ENCODE results near the gene KLHL29. TPM values are rescaled to one million over a fixed set of nuclear protein-coding genes. Genes with fewer than 3 reads are reported as not detected.

KLHL29 gene
- total RNA-seq, 5 donors from 2014 or later (not counting 1 experiment from before 2014, with no cell fraction given) = 1.8 to 6.6 (median 2.5) TPM

DNA sequence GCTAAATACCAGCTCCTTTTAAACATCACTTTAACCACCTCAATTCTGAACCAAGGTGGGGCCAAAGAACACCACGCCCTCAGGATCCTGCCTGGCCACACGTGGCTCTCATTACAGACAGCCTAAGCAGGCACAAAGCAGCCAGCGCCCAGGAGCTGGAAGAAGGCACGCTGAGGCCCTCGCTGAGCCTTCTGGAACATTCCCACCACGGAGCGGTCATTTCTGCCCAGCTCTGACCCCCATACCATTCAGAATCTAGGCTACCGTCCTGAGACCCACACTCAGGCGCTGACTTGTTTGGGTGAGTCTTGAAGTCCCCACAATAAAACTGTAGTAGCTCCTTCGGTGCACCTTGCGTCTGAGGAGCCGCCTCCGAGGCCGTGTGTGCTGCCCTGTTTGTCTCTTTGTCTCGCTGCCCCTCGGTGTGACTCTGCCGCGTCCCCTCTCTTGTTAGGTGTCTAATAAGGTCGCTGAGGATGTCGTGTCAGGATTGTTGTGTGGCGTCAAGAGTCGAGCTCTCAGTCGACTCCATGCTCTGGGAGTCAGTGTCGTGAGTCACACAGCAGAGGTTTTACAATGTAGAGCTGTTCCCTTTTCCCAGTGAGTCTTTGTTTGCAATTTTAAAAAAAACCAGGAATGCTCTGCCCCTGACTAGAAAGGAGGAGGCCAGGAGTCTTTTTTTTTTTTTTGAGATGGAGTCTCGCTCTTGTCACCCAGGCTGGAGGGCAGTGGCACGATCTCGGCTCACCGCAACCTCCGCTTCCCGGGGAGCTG is 242.4 kb downstream of the KLHL29 start:
- no peak overlapping the region for H3K4me3 ChIP-seq (ENCODE audit: control insufficient read depth in 1 of 2, extremely low read depth in 1 of 2, low read length in 1 of 2)
- Mint-ChIP-seq H3K9me3 (peaks cover 6 to 17% (median 12%) of the 10 kb centered on the region in 3 donors), H3K4me1 (peaks cover 0 to 14% (median 0%) of the 10 kb centered on the region in 3 donors), H3K4me3 (no peak overlapping the region), H3K27me3 (no peaks in the 10 kb centered on the region), H3K27ac (no peak overlapping the region), H3K36me3 (peaks cover 9% of the 10 kb centered on the region)
- ChIA-PET CTCF (no interaction called here), POLR2A (no interaction called here)
- ATAC-seq (replicated peaks in 1 of 4) (no peak), DNase-seq (no peak)
- H3K27ac ChIP-seq (ENCODE audit: low read length) = no peak overlapping the region
- no peaks in the 10 kb centered on the region for H3K4me1 ChIP-seq (ENCODE audit: control insufficient read depth in 1 of 2, extremely low read depth in 1 of 2, insufficient read depth in 2 of 2, low read length in 2 of 2)
- peaks cover 2 to 3% of the 10 kb centered on the region in 2 experiments for H3K27me3 ChIP-seq (replicated peaks in 1 of 2; ENCODE audit: control insufficient read depth in 2 of 2, extremely low read depth in 1 of 2, insufficient read depth in 2 of 2, low read length in 1 of 2)
- H3K36me3 ChIP-seq (ENCODE audit: control insufficient read depth in 2 of 2, extremely low read depth in 1 of 2, insufficient read depth in 1 of 2, low read length in 1 of 2) = no peaks in the 10 kb centered on the region
- no peaks in the 10 kb centered on the region for H3K9me3 ChIP-seq
- 74% methylated on average over 17 of the region's 30 CpGs for WGBS (ENCODE audit: insufficient coverage)

DNA sequence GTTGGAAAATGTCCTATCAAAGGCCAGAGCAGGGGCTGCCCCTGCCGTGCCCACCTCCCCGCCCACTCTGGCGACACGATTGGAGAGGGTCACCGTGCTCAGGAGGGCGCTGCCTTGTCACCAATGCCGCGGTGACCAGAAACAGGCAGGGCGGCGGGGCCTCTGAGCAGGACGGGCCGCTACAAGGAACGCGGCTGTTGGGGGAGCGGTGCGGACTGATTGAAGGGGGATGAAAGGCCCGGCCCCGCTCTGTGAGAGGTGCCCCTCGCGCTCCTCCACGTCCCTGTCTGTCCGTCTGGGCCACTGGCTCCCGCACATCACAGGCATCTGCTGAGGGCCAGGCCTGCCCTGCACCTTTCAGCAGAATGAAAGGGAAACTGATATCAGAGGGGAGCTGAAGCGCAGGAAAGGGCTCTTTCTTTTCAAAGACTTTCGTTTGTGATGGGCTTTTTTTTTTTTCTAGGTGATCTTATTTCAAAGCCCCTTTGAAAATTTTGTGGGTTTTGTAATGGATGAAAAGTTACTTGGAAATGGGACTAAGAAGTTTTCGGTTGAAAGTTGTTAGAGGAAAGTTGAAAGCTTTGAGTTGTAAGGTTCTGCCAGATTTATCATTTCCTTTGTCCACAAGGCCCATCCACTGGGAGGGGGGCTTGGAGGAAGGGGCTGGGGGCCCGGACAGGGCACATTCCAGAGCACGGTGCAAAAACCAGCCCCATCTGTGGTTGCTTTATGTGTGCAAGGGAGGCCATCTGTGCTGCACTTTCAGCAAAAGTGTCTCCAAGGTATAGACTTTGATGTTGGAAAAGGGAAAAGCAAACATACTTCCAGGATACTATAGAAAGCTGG is 244.2 kb downstream of the KLHL29 start:
- no peak for DNase-seq
- Mint-ChIP-seq H3K36me3 (no peaks in the 10 kb centered on the region), H3K27me3 (no peaks in the 10 kb centered on the region), H3K27ac (no peak overlapping the region), H3K9me3 (peaks cover 0 to 7% (median 7%) of the 10 kb centered on the region in 3 donors), H3K4me1 (peaks cover 0 to 14% (median 0%) of the 10 kb centered on the region in 3 donors), H3K4me3 (no peak overlapping the region)
- Histone ChIP-seq H3K4me1 (ENCODE audit: control insufficient read depth in 1 of 2, extremely low read depth in 1 of 2, insufficient read depth in 2 of 2, low read length in 2 of 2) (no peaks in the 10 kb centered on the region), H3K4me3 (ENCODE audit: control insufficient read depth in 1 of 2, extremely low read depth in 1 of 2, low read length in 1 of 2) (no peak overlapping the region), H3K9me3 (no peaks in the 10 kb centered on the region), H3K27me3 (replicated peaks in 1 of 2; ENCODE audit: control insufficient read depth in 2 of 2, extremely low read depth in 1 of 2, insufficient read depth in 2 of 2, low read length in 1 of 2) (peaks cover 2% of the 10 kb centered on the region in 2 experiments), H3K27ac (ENCODE audit: low read length) (no peak overlapping the region), H3K36me3 (ENCODE audit: control insufficient read depth in 2 of 2, extremely low read depth in 1 of 2, insufficient read depth in 1 of 2, low read length in 1 of 2) (no peaks in the 10 kb centered on the region)
- ATAC-seq (replicated peaks in 1 of 4) = no peak
- 81% methylated on average over 21 of the region's 28 CpGs for WGBS (ENCODE audit: insufficient coverage)
- ChIA-PET POLR2A (no interaction called here), CTCF (no interaction called here)

DNA sequence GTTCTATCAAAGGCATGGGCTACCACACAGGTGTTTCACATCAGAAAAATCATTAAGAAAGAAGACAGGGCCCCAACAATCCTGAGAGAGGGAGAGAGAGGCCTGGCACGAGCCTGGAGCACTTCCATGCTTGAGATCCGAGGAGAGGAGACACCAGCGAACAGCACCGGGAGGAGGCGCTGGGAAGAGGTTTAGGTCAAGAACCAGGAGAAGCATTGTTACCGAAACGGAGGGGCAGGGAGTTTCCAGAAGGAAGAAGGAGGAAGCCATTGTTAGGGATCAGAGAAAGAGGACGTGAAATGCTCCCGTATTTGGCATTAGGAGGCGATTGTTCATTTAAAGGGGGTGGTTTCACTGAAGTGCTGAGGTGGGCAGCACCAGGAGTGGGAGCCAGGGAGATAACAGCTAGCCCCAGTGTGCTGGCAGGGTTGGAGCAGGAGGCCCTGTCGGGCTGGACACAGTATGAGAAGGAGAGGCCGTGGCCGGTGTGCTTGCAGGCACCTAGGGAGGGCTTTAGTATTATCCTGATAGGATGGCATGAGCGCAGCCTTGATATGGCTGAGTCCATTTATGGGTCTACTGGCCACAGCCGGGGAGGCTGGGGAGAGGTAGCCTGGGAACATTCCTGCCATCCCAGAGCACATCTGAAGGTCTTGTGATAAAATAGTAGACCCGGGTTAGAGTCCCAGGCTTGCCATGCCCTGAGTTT is 244.9 kb downstream of the KLHL29 start:
- Mint-ChIP-seq H3K4me3 (no peak overlapping the region), H3K27me3 (no peaks in the 10 kb centered on the region), H3K27ac (no peak overlapping the region), H3K9me3 (peaks cover 0 to 3% (median 0%) of the 10 kb centered on the region in 3 donors), H3K36me3 (no peaks in the 10 kb centered on the region), H3K4me1 (peaks cover 0 to 14% (median 0%) of the 10 kb centered on the region in 3 donors)
- Histone ChIP-seq H3K27me3 (replicated peaks in 1 of 2; ENCODE audit: control insufficient read depth in 2 of 2, extremely low read depth in 1 of 2, insufficient read depth in 2 of 2, low read length in 1 of 2) (peaks cover 2 to 3% of the 10 kb centered on the region in 2 experiments), H3K9me3 (no peaks in the 10 kb centered on the region), H3K27ac (ENCODE audit: low read length) (no peak overlapping the region), H3K36me3 (ENCODE audit: control insufficient read depth in 2 of 2, extremely low read depth in 1 of 2, insufficient read depth in 1 of 2, low read length in 1 of 2) (no peaks in the 10 kb centered on the region), H3K4me3 (ENCODE audit: control insufficient read depth in 1 of 2, extremely low read depth in 1 of 2, low read length in 1 of 2) (no peak overlapping the region), H3K4me1 (ENCODE audit: control insufficient read depth in 1 of 2, extremely low read depth in 1 of 2, insufficient read depth in 2 of 2, low read length in 2 of 2) (no peaks in the 10 kb centered on the region)
- ATAC-seq (replicated peaks in 1 of 4) = no peak
- DNase-seq = no peak
- ChIA-PET CTCF (no interaction called here), POLR2A (no interaction called here)
- 86% methylated on average over 12 of the region's 16 CpGs for WGBS (ENCODE audit: insufficient coverage)

DNA sequence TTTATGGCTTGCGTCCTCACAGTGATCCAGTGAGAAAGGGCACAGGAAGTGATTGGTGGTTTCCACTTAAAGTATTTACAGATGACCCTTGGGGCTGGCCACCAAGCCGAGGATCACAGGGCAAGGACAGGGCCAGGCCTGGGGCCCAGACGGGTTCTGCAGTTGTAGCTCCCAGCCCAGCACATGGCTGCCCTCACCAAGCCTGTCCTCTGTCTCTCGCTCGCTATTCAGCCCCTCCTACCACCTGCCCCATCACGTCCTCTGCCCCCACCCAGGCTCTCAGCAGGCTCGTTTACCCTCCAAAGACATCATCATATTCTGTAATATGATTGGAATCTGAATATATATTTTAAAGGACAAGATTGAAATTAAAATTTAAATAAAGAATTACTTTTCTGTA is 246.0 kb downstream of the KLHL29 start:
- H3K36me3 ChIP-seq (ENCODE audit: control insufficient read depth in 2 of 2, extremely low read depth in 1 of 2, insufficient read depth in 1 of 2, low read length in 1 of 2) = no peaks in the 10 kb centered on the region
- no peaks in the 10 kb centered on the region for H3K27me3 Mint-ChIP-seq
- peaks cover 0 to 14% (median 0%) of the 10 kb centered on the region in 3 donors for H3K4me1 Mint-ChIP-seq
- peaks cover 2 to 3% of the 10 kb centered on the region in 2 experiments for H3K27me3 ChIP-seq (replicated peaks in 1 of 2; ENCODE audit: control insufficient read depth in 2 of 2, extremely low read depth in 1 of 2, insufficient read depth in 2 of 2, low read length in 1 of 2)
- CTCF ChIA-PET = no interaction called here
- no peak overlapping the region for H3K4me3 Mint-ChIP-seq
- H3K36me3 Mint-ChIP-seq = no peaks in the 10 kb centered on the region
- 87% methylated on average over 5 of the region's 7 CpGs for WGBS (ENCODE audit: insufficient coverage)
- no peak overlapping the region for H3K27ac Mint-ChIP-seq
- H3K9me3 Mint-ChIP-seq = no peaks in the 10 kb centered on the region
- no peak overlapping the region for H3K27ac ChIP-seq (ENCODE audit: low read length)
- H3K4me1 ChIP-seq (ENCODE audit: control insufficient read depth in 1 of 2, extremely low read depth in 1 of 2, insufficient read depth in 2 of 2, low read length in 2 of 2) = no peaks in the 10 kb centered on the region
- no peak for DNase-seq
- H3K4me3 ChIP-seq (ENCODE audit: control insufficient read depth in 1 of 2, extremely low read depth in 1 of 2, low read length in 1 of 2) = no peak overlapping the region
- ATAC-seq (replicated peaks in 1 of 4) = no peak
- POLR2A ChIA-PET = no interaction called here
- no peaks in the 10 kb centered on the region for H3K9me3 ChIP-seq

DNA sequence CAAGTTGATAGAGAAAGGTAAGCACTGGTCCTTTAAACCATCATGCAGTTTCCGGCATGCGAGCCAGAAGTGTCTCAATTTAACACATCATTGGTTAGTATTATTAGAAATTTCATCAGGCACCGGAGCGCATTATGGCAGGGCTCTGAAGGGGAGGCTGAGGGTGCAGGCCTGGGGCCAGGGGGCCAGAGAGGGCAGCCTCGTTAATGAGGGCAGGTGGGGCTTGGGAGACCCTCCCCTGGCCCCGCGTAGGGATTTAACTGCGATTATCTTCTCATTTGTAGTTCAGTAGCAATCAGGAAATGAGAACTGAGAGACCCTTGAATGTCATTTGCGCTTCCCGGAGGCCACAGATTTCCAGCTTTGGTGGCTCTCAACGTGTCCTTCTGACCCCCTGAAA is 246.4 kb downstream of the KLHL29 start:
- Histone ChIP-seq H3K27me3 (replicated peaks in 1 of 2; ENCODE audit: control insufficient read depth in 2 of 2, extremely low read depth in 1 of 2, insufficient read depth in 2 of 2, low read length in 1 of 2) (peaks cover 2 to 3% of the 10 kb centered on the region in 2 experiments), H3K9me3 (no peaks in the 10 kb centered on the region), H3K4me1 (ENCODE audit: control insufficient read depth in 1 of 2, extremely low read depth in 1 of 2, insufficient read depth in 2 of 2, low read length in 2 of 2) (no peaks in the 10 kb centered on the region), H3K4me3 (ENCODE audit: control insufficient read depth in 1 of 2, extremely low read depth in 1 of 2, low read length in 1 of 2) (no peak overlapping the region), H3K27ac (ENCODE audit: low read length) (no peak overlapping the region), H3K36me3 (ENCODE audit: control insufficient read depth in 2 of 2, extremely low read depth in 1 of 2, insufficient read depth in 1 of 2, low read length in 1 of 2) (no peaks in the 10 kb centered on the region)
- no peaks in the 10 kb centered on the region for H3K36me3 Mint-ChIP-seq
- CTCF ChIA-PET = no interaction called here
- no peak overlapping the region for H3K27ac Mint-ChIP-seq
- WGBS (ENCODE audit: insufficient coverage) = 85% methylated on average over 7 of the region's 11 CpGs
- no peaks in the 10 kb centered on the region for H3K27me3 Mint-ChIP-seq
- no peaks in the 10 kb centered on the region for H3K9me3 Mint-ChIP-seq
- peaks cover 0 to 14% (median 0%) of the 10 kb centered on the region in 3 donors for H3K4me1 Mint-ChIP-seq
- POLR2A ChIA-PET = no interaction called here
- ATAC-seq (replicated peaks in 1 of 4) (no peak), DNase-seq (no peak)
- no peak overlapping the region for H3K4me3 Mint-ChIP-seq

DNA sequence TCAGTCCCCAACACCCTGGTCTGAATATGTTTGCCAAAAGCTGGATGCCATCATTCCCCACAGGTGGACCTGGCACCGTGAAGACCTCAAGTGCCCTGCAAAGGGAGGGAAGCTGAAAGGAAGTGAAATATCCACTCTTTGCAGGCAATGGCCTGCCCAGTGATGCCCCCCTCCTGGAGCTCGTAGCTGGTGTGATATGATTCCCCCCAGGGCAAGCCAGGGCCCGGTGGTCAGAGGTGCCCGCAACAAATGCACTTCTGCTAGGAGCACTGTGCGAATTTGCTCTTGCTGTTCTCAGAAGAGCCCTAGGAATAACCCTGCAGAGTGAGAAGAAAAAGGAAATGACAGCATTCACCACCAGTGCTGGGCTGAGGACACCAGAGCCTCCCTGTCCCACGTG is 247.4 kb downstream of the KLHL29 start:
- Mint-ChIP-seq H3K4me3 (no peak overlapping the region), H3K27ac (no peak overlapping the region), H3K36me3 (no peaks in the 10 kb centered on the region), H3K9me3 (no peaks in the 10 kb centered on the region), H3K27me3 (no peaks in the 10 kb centered on the region), H3K4me1 (peaks cover 0 to 9% (median 0%) of the 10 kb centered on the region in 3 donors)
- ATAC-seq (replicated peaks in 1 of 4) = no peak
- no peaks in the 10 kb centered on the region for H3K36me3 ChIP-seq (ENCODE audit: control insufficient read depth in 2 of 2, extremely low read depth in 1 of 2, insufficient read depth in 1 of 2, low read length in 1 of 2)
- H3K27me3 ChIP-seq (replicated peaks in 1 of 2; ENCODE audit: control insufficient read depth in 2 of 2, extremely low read depth in 1 of 2, insufficient read depth in 2 of 2, low read length in 1 of 2) = peaks cover 2 to 3% of the 10 kb centered on the region in 2 experiments
- H3K4me3 ChIP-seq (ENCODE audit: control insufficient read depth in 1 of 2, extremely low read depth in 1 of 2, low read length in 1 of 2) = no peak overlapping the region
- no peaks in the 10 kb centered on the region for H3K4me1 ChIP-seq (ENCODE audit: control insufficient read depth in 1 of 2, extremely low read depth in 1 of 2, insufficient read depth in 2 of 2, low read length in 2 of 2)
- no peaks in the 10 kb centered on the region for H3K9me3 ChIP-seq
- H3K27ac ChIP-seq (ENCODE audit: low read length) = no peak overlapping the region
- WGBS (ENCODE audit: insufficient coverage) = 61% methylated on average over 3 of the region's 6 CpGs
- DNase-seq = no peak
- POLR2A ChIA-PET = no interaction called here
- CTCF ChIA-PET = no interaction called here
